ENCODE data around the gene RLN3.

DNA sequence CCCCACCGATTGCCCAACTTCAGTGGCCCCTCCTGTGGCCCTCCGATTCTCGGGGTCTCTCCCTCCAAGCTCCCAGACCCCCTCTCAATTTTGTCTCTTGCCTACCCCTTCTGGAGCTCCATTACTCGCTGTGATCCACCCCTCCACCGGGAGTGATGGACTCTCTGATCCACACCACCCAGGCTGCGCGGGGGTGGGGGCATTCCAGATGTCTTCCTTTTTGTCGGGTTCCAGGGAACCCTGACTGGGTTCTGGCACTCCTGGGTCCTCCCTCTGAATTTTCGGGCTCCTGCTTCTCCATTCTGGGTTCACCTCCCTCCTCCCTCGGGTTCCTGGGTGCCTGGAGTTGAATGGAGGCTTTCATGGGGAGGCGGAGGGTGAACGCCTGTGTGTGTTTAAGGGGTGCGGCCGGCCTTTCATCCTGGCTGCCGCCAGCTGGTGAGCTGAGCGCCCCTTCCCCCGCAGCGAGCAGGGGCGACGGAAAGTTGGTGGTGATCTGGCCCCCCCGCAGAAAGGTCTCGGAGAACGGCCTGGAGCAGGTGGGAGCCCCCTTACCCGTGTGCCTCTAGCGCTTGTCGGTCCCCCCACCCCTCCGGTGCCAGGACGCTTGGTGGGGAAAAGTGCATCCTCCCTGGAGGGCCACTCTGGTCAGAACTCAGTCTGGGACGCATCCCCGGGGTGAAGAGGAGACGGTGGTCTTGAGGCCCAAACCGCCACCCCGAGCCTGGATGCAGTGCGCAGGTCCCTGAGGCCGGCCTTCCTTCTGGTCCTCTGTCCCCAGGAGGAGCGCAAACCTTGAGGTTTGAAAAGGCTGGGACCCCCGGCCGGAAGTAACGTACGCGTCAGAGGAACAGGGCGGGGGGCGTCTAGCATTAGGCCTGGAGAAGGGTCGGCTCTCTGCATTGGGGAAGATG is 46.2 kb downstream of the RLN3 start:
- no peak for TF ChIP-seq CTCF (optimal IDR thresholded peaks at IDR 0.05 in 1 of 3, IDR thresholded peaks at IDR 0.05 in 1 of 3, conservative IDR thresholded peaks at IDR 0.05 in 1 of 3; ENCODE audit: extremely low read depth in 1 of 3, insufficient read depth in 2 of 3, low read length in 3 of 3)
- TF ChIP-seq EZH2 (IDR thresholded peaks at IDR 0.05; ENCODE audit: low read length): no peak

Measured in keratinocyte (primary cell).